Smooth muscle cell of trachea (primary cell): ENCODE data around the gene COL1A1. TPM values are rescaled to one million over a fixed set of nuclear protein-coding genes. Genes with fewer than 3 reads are reported as not detected.

Experiments
- total RNA-seq: library from RNA; depleted of rRNA; stranded (reverse); fragments of >200 nt; gene quantifications from 2 replicates; pipeline ENCODE4 v1.2.1, GENCODE V29; 2014

Gene COL1A1
- total RNA-seq, result 1,022 and 2,022 TPM in 2 replicates

GRCh38 chr17:50201276-50201854 lies at the start of gene COL1A1:
COL1A1 (minus strand) TSS chr17:50201631; CDS start chr17:50201513, 118 bp downstream.

GRCh38 chr17:50165867-50166517 lies 35.4 kb downstream of the COL1A1 start, which contains the start of gene SGCA:
SGCA (plus strand) TSS chr17:50166005; CDS start chr17:50166041, 36 bp downstream.

GRCh38 chr17:50150354-50151040 lies 50.9 kb downstream of the COL1A1 start, which contains the start of gene PPP1R9B:
PPP1R9B (minus strand) TSS chr17:50150677; CDS start chr17:50150513, 164 bp downstream.

Other genes starting within 250 kb of the COL1A1 start
- gene DLX4, start 232.4 kb downstream of the COL1A1 start, total RNA-seq, result not detected in 2 replicates
- gene DLX3, start 206.4 kb downstream of the COL1A1 start, total RNA-seq, result not detected in 2 replicates
- 77.1 and 121 TPM in 2 replicates for gene ITGA3, start 145.5 kb downstream of the COL1A1 start, total RNA-seq
- gene PDK2, start 106.3 kb downstream of the COL1A1 start, total RNA-seq, result 13.1 and 47.6 TPM in 2 replicates
- gene SAMD14, start 71.5 kb downstream of the COL1A1 start, total RNA-seq, result 0.87 and 2.2 TPM in 2 replicates
- 34.6 and 58.7 TPM in 2 replicates for gene PPP1R9B, start 51.0 kb downstream of the COL1A1 start, total RNA-seq
- 0.73 and 3.3 TPM in 2 replicates for gene SGCA, start 35.6 kb downstream of the COL1A1 start, total RNA-seq
- gene TMEM92, start 72.8 kb upstream of the COL1A1 start, total RNA-seq, result under 0.01 TPM in 2 replicates
- 55.4 and 76.3 TPM in 2 replicates for gene XYLT2, start 144.5 kb upstream of the COL1A1 start, total RNA-seq
- 28.4 and 76.8 TPM in 2 replicates for gene MRPL27, start 171.6 kb upstream of the COL1A1 start, total RNA-seq
- 0.33 and 10.9 TPM in 2 replicates for gene EME1, start 171.6 kb upstream of the COL1A1 start, total RNA-seq
- 142 and 176 TPM in 2 replicates for gene LRRC59, start 195.9 kb upstream of the COL1A1 start, total RNA-seq
- gene ACSF2, start 224.6 kb upstream of the COL1A1 start, total RNA-seq, result 27.6 and 62.0 TPM in 2 replicates